ENCODE measurements around the gene CDH15. TPM values are rescaled to one million over a fixed set of nuclear protein-coding genes. Genes with fewer than 3 reads are reported as not detected.

CDH15 gene
- total and polyA plus RNA-seq, 9 of the 15 experiments (the other 6 are each of a cell fraction or from before 2014, with no cell fraction given), result 0.07 to 0.18 TPM; not detected in 7

- Histone ChIP-seq H4K20me1 (replicated peaks; ENCODE audit: control insufficient read depth, insufficient read depth, low read length) (no peaks in the 10 kb centered on the region), H3K27ac (ENCODE audit: extremely low read depth, low read depth, low read length) (no peak overlapping the region), H3K79me2 (ENCODE audit: control insufficient read depth, insufficient read depth, low read length) (no peaks in the 10 kb centered on the region), H3K9me3 (replicated peaks; ENCODE audit: control insufficient read depth, insufficient read depth, low read depth, low read length) (no peaks in the 10 kb centered on the region), H3K4me2 (ENCODE audit: insufficient read depth, low read length) (no peak overlapping the region), H3K27me3 (ENCODE audit: control insufficient read depth in 2 of 2, insufficient read depth in 2 of 2, low read length in 2 of 2) (no peaks in the 10 kb centered on the region), H3K9me1 (ENCODE audit: control insufficient read depth, insufficient read depth, low read length) (no peaks in the 10 kb centered on the region), H3K9ac (ENCODE audit: insufficient read depth in 1 of 2, low read depth in 2 of 2, low read length in 2 of 2) (no peak overlapping the region), H2AFZ (ENCODE audit: low read depth, low read length) (no peak overlapping the region), H3K4me3 (no peak overlapping the region), H3K36me3 (ENCODE audit: control insufficient read depth, insufficient read depth, low read length) (peaks cover 38% of the 10 kb centered on the region; the same call in 2 of the 3 replicates), H3K4me1 (replicated peaks in 1 of 2; ENCODE audit: control insufficient read depth in 2 of 2, insufficient read depth in 2 of 2, low read length in 2 of 2) (peaks cover 0 to 18% of the 10 kb centered on the region in 2 experiments; a peak in 2 of 5 replicates)
- DNase-seq (ENCODE audit: extremely low read depth in 1 of 4, low spot score in 3 of 4), result no peak
- ATAC-seq, result no peak
- intact Hi-C loops (cut with micrococcal nuclease) (no loop called here), in situ Hi-C loops (cut with MboI) (no loop called here)
- CTCF ChIA-PET (ENCODE audit: low intra/inter-chr PET ratio), result no interaction called here
- BruUV-seq (replicated peaks), result no TSS peak
- no peak for TF ChIP-seq ZBTB2 (IDR thresholded peaks at IDR 0.05)
- no peak for TF ChIP-seq HMGN3 (IDR thresholded peaks at IDR 0.05; ENCODE audit: borderline replicate concordance, extremely low read depth, insufficient read length, low read depth, low read length)
- TF ChIP-seq MLX (CRISPR knock-in tag; conservative IDR thresholded peaks at IDR 0.05), result no peak
- no peak for TF ChIP-seq ZFP36 (IDR thresholded peaks at IDR 0.05; ENCODE audit: low read depth, low read length, partially characterized antibody)
- TF ChIP-seq ZNF695 (CRISPR knock-in tag; IDR thresholded peaks at IDR 0.05), result no peak
- TF ChIP-seq COPS2 (conservative IDR thresholded peaks at IDR 0.05), result no peak
- no peak for TF ChIP-seq FOXP4 (CRISPR knock-in tag; IDR thresholded peaks at IDR 0.05; ENCODE audit: borderline replicate concordance)
- WGBS (ENCODE audit: insufficient coverage, low coverage, missing lambda C conversion rate), result 89% methylated on average over 13 of the region's 13 CpGs
- no peak for FAIRE-seq
- POLR2A ChIA-PET, result no interaction called here
These were observed 31.1 kb upstream of the CDH15 start for GRCh38 chr16:89140401-89140800.

Data from K562 (cell line).